GM12878 (cell line): ENCODE results near the gene MYLK4. TPM values are rescaled to one million over a fixed set of nuclear protein-coding genes. Genes with fewer than 3 reads are reported as not detected.

Experiments used
- BCL3 ChIP-seq: IDR thresholded peaks from 2 replicates; pipeline ENCODE4 v1.6.1; 2011; ENCODE audit warnings: borderline replicate concordance, low read depth, mild to moderate bottlenecking, moderate library complexity, low read length; ENCODE audit not compliant: insufficient read depth, poor library complexity, severe bottlenecking
- EED ChIP-seq: sonication (generic); IDR thresholded peaks from 2 replicates; pipeline ENCODE4 v1.6.1; 2016; ENCODE audit warnings: antibody characterized with exemption, low read depth
- ELK1 ChIP-seq: IDR thresholded peaks from 2 replicates; pipeline ENCODE4 v1.6.1; 2012; ENCODE audit warnings: low read depth, low read length, improper control_type of control experiment
- GABPA ChIP-seq: IDR thresholded peaks from 2 replicates; pipeline ENCODE4 v1.6.1; 2014; ENCODE audit warnings: antibody characterized with exemption, low read depth, mild to moderate bottlenecking, inconsistent platforms
- KAT2A ChIP-seq: conservative IDR thresholded peaks from 2 replicates; pipeline ENCODE4 v1.6.1; 2011; ENCODE audit warnings: low read depth, low read length; ENCODE audit not compliant: control insufficient read depth
- MEF2B ChIP-seq: fragments of 450-650 bp; IDR thresholded peaks from 2 replicates; pipeline ENCODE4 v1.6.1; 2018; ENCODE audit warnings: mild to moderate bottlenecking, moderate library complexity; ENCODE audit not compliant: partially characterized antibody, poor library complexity, severe bottlenecking
- POU2F2 ChIP-seq: IDR thresholded peaks from 3 replicates; pipeline ENCODE4 v1.6.1; 2011; ENCODE audit warnings: low read depth, mild to moderate bottlenecking, low read length, borderline replicate concordance
- RB1 ChIP-seq: fragments of 450-650 bp; formaldehyde crosslinking; IDR thresholded peaks from 2 replicates; pipeline ENCODE4 v1.6.1; 2017; ENCODE audit warnings: mild to moderate bottlenecking, borderline replicate concordance
- SMAD5 ChIP-seq: IDR thresholded peaks from 2 replicates; pipeline ENCODE4 v1.6.1; 2016; ENCODE audit warnings: antibody characterized with exemption, low read depth
- TAF1 ChIP-seq: IDR thresholded peaks from 2 replicates; pipeline ENCODE4 v1.6.1; 2011; ENCODE audit warnings: mild to moderate bottlenecking, low read depth, low read length, borderline replicate concordance
- polyA plus RNA-seq, 11 experiments: library from polyadenylated mRNA; depleted of rRNA in 4 of 11; unstranded in 6 of 11; stranded (reverse) in 5 of 11; fragments of >200 nt; fragmentation: Nextera tagmentation in 4 of 11; fragmentation: Illumina TruSeq in 1 of 11; extraction: Ambion mirVana in 4 of 11; extraction: Trizol in 1 of 11; gene quantifications; 1 replicate in 1 of 11; 2 replicates in 10 of 11; pipeline versions ENCODE4 v1.2.1 to v1.2.3, GENCODE V29; 2011 to 2016; ENCODE audit warnings: inconsistent platforms in 2 of 11, missing spikeins in 2 of 11, low read depth in 1 of 11
- total RNA-seq, 4 experiments: library from RNA; depleted of rRNA in 3 of 4; stranded (reverse); fragments of >200 nt in 3 of 4; fragmentation: Illumina TruSeq in 1 of 4; extraction: Trizol in 1 of 4; gene quantifications; 2 replicates each; pipeline versions ENCODE4 v1.2.1 to v1.2.3, GENCODE V29; 2013 to 2021

Gene MYLK4
- total and polyA plus RNA-seq, 10 of the 15 experiments (the other 5 are each of a cell fraction or from before 2014, with no cell fraction given): under 0.01 to 0.09 (median 0.05) TPM; not detected in 1

- TF ChIP-seq ELK1 (no peak), TAF1 (peak; percentile 58; the same call in 1 of the 2 replicates), SMAD5 (no peak), KAT2A (no peak), RB1 (no peak), BCL3 (no peak), GABPA (no peak), POU2F2 (no peak), MEF2B (no peak), EED (peak; percentile 42; the same call in 1 of the 2 replicates)
Observed at GRCh38 chr6:2725999-2726567, 24.6 kb downstream of the MYLK4 start (continued).
